GM23248 (cell line): ENCODE results near the gene NFXL1. TPM values are rescaled to one million over a fixed set of nuclear protein-coding genes. Genes with fewer than 3 reads are reported as not detected.

ENCODE experiments used
- DNase-seq: peaks from one replicate; pipeline ENCODE4 v3.0.0-alpha.2; 2015
- H2AFZ ChIP-seq: fragments of 200-600 bp; sonication (generic); 2 replicates; pipeline ENCODE4 v1.6.1; 2016; ENCODE audit warnings: antibody characterized with exemption
- H3F3A ChIP-seq: fragments of 200-600 bp; sonication (generic); 2 replicates; pipeline ENCODE4 v1.6.1; 2016; ENCODE audit warnings: mild to moderate bottlenecking, antibody characterized with exemption, mixed run types; ENCODE audit not compliant: insufficient read depth
- H3K27ac ChIP-seq: fragments of 200-600 bp; sonication (generic); 2 replicates; pipeline ENCODE4 v1.5.1; 2016; ENCODE audit warnings: mild to moderate bottlenecking
- H3K27me3 ChIP-seq: fragments of 200-600 bp; sonication (generic); replicated peaks from 2 replicates; pipeline ENCODE4 v1.6.1; 2016; ENCODE audit warnings: mild to moderate bottlenecking; ENCODE audit not compliant: insufficient read depth
- H3K36me3 ChIP-seq: fragments of 200-600 bp; sonication (generic); 2 replicates; pipeline ENCODE4 v1.6.1; 2016; ENCODE audit warnings: low read depth, mild to moderate bottlenecking
- H3K4me1 ChIP-seq: fragments of 200-600 bp; sonication (generic); 2 replicates; pipeline ENCODE4 v1.6.1; 2016; ENCODE audit warnings: mild to moderate bottlenecking; ENCODE audit not compliant: insufficient read depth
- H3K4me2 ChIP-seq: fragments of 200-600 bp; sonication (generic); one replicate; pipeline ENCODE4 v1.6.1; 2016; ENCODE audit warnings: mild to moderate bottlenecking; ENCODE audit not compliant: unreplicated experiment
- H3K4me3 ChIP-seq: fragments of 200-600 bp; sonication (generic); 2 replicates; pipeline ENCODE4 v1.5.1; 2016; ENCODE audit warnings: mild to moderate bottlenecking
- H3K79me2 ChIP-seq: fragments of 200-600 bp; sonication (generic); 2 replicates; pipeline ENCODE4 v1.6.1; 2016; ENCODE audit warnings: mild to moderate bottlenecking; ENCODE audit not compliant: insufficient read depth
- H3K9ac ChIP-seq: fragments of 200-600 bp; sonication (generic); 2 replicates; pipeline ENCODE4 v1.6.1; 2016; ENCODE audit warnings: mild to moderate bottlenecking
- H3K9me2 ChIP-seq: fragments of 200-600 bp; sonication (generic); 2 replicates; pipeline ENCODE4 v1.6.1; 2016; ENCODE audit warnings: mixed run types, mild to moderate bottlenecking, moderate library complexity; ENCODE audit not compliant: insufficient read depth
- H3K9me3 ChIP-seq: fragments of 200-600 bp; sonication (generic); one replicate; pipeline ENCODE4 v1.6.1; 2017; ENCODE audit warnings: low read depth
- H4K20me1 ChIP-seq: fragments of 200-600 bp; sonication (generic); 2 replicates; pipeline ENCODE4 v1.6.0; 2016; ENCODE audit not compliant: insufficient read depth
- EZH2 ChIP-seq: fragments of 200-600 bp; sonication (generic); IDR thresholded peaks from 2 replicates; pipeline ENCODE4 v1.6.1; 2018; ENCODE audit warnings: antibody characterized with exemption, mild to moderate bottlenecking; ENCODE audit not compliant: insufficient read depth, poor library complexity, severe bottlenecking
- EZH2phosphoT487 ChIP-seq: fragments of 200-600 bp; sonication (generic); IDR thresholded peaks from 2 replicates; pipeline ENCODE4 v1.6.1; 2018; ENCODE audit warnings: antibody characterized with exemption, moderate library complexity, mild to moderate bottlenecking, low read depth; ENCODE audit not compliant: insufficient read depth
- WGBS, 2 experiments: methylation state at CpG; one replicate each; pipeline ENCODE4 v1.1.6; 2015 to 2017; ENCODE audit warnings: low lambda C conversion rate in 2 of 2, low coverage in 1 of 2; ENCODE audit errors: missing lambda C conversion rate in 2 of 2; 5-methylcytosine and 5-hydroxymethylcytosine counted together
- in situ Hi-C: fragments of 300-500 bp; cut with MboI; formaldehyde crosslinking; loops from 2 replicates; pipeline ENCODE4 v1.15.0; 2020
- polyA plus RNA-seq: library from polyadenylated mRNA; unstranded; fragments of >200 nt; fragmentation: Nextera tagmentation; extraction: Ambion mirVana; gene quantifications from 2 replicates; pipeline ENCODE4 v1.2.1, GENCODE V29; 2016
- total RNA-seq: library from RNA; depleted of rRNA; stranded (reverse); fragments of >200 nt; shearing (Covaris generic); gene quantifications from 2 replicates; pipeline ENCODE4 v1.2.3, GENCODE V29; 2014

NFXL1 gene
- total and polyA plus RNA-seq, 2 experiments from 2014 or later = 4.6 to 7.7 TPM

DNA sequence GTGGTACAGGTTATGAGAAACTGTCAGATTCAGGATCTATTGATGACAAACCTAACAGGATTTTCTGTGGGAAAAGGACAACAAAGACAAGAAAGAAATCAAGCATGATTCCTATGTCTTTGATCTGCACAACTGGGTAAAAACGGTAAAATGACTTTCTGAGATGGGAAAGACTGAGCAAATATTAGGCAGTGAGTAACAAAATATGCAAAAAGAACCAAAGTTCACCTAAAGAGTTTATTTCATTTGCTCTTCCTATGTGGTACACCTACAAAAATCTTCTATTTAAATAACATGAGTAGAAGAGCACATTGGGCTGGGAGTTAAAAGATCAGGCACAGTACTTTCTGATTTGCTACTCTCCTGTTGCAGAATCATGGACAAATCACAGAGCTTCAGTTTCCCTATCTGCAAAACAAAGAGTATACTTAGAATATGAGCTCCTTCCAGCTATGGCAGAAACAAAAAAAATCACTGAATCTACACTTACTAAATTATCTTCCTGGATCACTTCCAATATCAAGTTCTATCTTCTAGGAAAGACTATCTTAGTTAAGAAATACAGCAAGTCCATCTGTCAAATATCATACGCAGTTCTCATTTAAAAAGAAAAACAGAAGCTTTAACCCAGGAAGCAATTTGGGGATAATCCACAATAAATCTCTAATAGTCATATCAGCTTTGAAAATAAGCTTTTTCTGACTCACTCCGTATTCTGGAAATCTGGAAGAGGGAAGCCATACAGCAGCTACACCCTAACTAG is 37.4 kb downstream of the NFXL1 start:
- H3K4me2 ChIP-seq = no peak overlapping the region
- 0 out of 2 replicates have a peak, but pooled peaks cover under 1% of the 10 kb centered on the region for H3F3A ChIP-seq
- no peak overlapping the region for H3K4me3 ChIP-seq
- no peak for DNase-seq
- no peaks in the 10 kb centered on the region for H3K27me3 ChIP-seq
- no peaks in the 10 kb centered on the region for H3K9me2 ChIP-seq
- WGBS, 2 experiments = 82 to 85% methylated on average over 3 of the region's 3 CpGs
- no peaks in the 10 kb centered on the region for H3K9me3 ChIP-seq
- no peaks in the 10 kb centered on the region for H3K4me1 ChIP-seq
- no peaks in the 10 kb centered on the region for H4K20me1 ChIP-seq
- H3K9ac ChIP-seq = no peak overlapping the region
- no peak overlapping the region for H3K27ac ChIP-seq
- H3K79me2 ChIP-seq = no peaks in the 10 kb centered on the region
- TF ChIP-seq EZH2phosphoT487 (no peak), EZH2 (no peak)
- H2AFZ ChIP-seq = no peak overlapping the region
- in situ Hi-C loops = no loop called here
- peaks cover 63% of the 10 kb centered on the region for H3K36me3 ChIP-seq

DNA sequence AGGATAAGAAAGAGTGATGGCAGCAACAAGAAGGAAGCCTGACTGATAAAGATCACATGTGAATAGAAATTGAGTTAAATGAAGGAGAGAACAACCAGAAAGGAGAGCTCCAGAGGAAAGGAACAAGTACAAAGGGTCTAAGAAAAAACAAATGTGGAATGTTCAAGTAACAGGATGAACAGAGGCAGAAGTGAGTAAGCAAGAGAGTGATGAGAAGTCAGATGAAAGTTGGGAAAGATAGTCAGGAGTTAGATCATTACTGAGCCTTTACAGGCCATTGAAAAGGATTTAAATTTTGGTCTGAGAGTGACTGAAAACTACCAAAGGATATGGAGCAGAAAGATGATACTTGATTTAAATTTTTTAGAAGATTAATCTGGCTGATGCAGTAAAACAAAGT is 38.1 kb downstream of the NFXL1 start:
- in situ Hi-C loops = no loop called here
- Histone ChIP-seq H4K20me1 (no peaks in the 10 kb centered on the region), H3K9me3 (no peaks in the 10 kb centered on the region), H3K4me3 (no peak overlapping the region), H2AFZ (no peak overlapping the region), H3K79me2 (no peaks in the 10 kb centered on the region), H3F3A (no peaks in the 10 kb centered on the region), H3K27me3 (no peaks in the 10 kb centered on the region), H3K9ac (no peak overlapping the region), H3K4me1 (no peaks in the 10 kb centered on the region), H3K4me2 (no peak overlapping the region), H3K36me3 (peaks cover 56% of the 10 kb centered on the region), H3K27ac (no peak overlapping the region), H3K9me2 (no peaks in the 10 kb centered on the region)
- DNase-seq = peak; percentile 29
- TF ChIP-seq EZH2phosphoT487 (no peak), EZH2 (no peak)

GRCh38 chr4:47873877-47874541 is 40.4 kb downstream of the NFXL1 start:
- no peaks in the 10 kb centered on the region for H3K9me3 ChIP-seq
- H3K36me3 ChIP-seq = peaks cover 49% of the 10 kb centered on the region
- no peaks in the 10 kb centered on the region for H3K27me3 ChIP-seq
- in situ Hi-C loops = no loop called here
- no peak overlapping the region for H2AFZ ChIP-seq
- H4K20me1 ChIP-seq = no peaks in the 10 kb centered on the region
- no peak overlapping the region for H3K4me2 ChIP-seq
- no peak overlapping the region for H3K4me3 ChIP-seq
- no peak overlapping the region for H3K9ac ChIP-seq
- H3K27ac ChIP-seq = no peak overlapping the region
- H3K79me2 ChIP-seq = no peaks in the 10 kb centered on the region
- no peak for DNase-seq
- TF ChIP-seq EZH2phosphoT487 = no peak
- TF ChIP-seq EZH2 = no peak
- 98% methylated on average over 3 of the region's 3 CpGs for WGBS, 2 experiments
- no peaks in the 10 kb centered on the region for H3F3A ChIP-seq
- H3K4me1 ChIP-seq = no peaks in the 10 kb centered on the region
- H3K9me2 ChIP-seq = no peaks in the 10 kb centered on the region

GRCh38 chr4:47863486-47863885 is 50.9 kb downstream of the NFXL1 start:
- 82 to 83% methylated on average over 4 of the region's 4 CpGs for WGBS, 2 experiments
- DNase-seq = peak; percentile 13
- no peak overlapping the region for H2AFZ ChIP-seq
- H4K20me1 ChIP-seq = no peaks in the 10 kb centered on the region
- H3K79me2 ChIP-seq = 0 out of 2 replicates have a peak, but pooled peaks cover 3% of the 10 kb centered on the region
- H3K36me3 ChIP-seq = no peaks in the 10 kb centered on the region
- peaks cover 15% of the 10 kb centered on the region for H3F3A ChIP-seq
- in situ Hi-C loops = no loop called here
- H3K27me3 ChIP-seq = no peaks in the 10 kb centered on the region
- H3K27ac ChIP-seq = peak overlapping the region; percentile 54
- H3K9ac ChIP-seq = no peak overlapping the region
- H3K4me2 ChIP-seq = peak overlapping the region; percentile 18
- H3K4me3 ChIP-seq = no peak overlapping the region
- no peaks in the 10 kb centered on the region for H3K9me2 ChIP-seq
- peaks cover 28% of the 10 kb centered on the region for H3K4me1 ChIP-seq
- H3K9me3 ChIP-seq = no peaks in the 10 kb centered on the region
- no peak for TF ChIP-seq EZH2phosphoT487
- TF ChIP-seq EZH2 = no peak
